Keratinocyte (primary cell): Measurements from ENCODE around the gene PLXND1. TPM values are rescaled to one million over a fixed set of nuclear protein-coding genes. Genes with fewer than 3 reads are reported as not detected.

Source experiments
- DNase-seq: peaks from one replicate; pipeline ENCODE4 v3.0.0-alpha.2; 2011; ENCODE audit warnings: low read depth, missing footprints, low spot score
- FAIRE-seq: peaks from 2 replicates; lab custom pipeline; 2011; peaks lifted over from hg19 to GRCh38; lab: Jason Lieb, UNC
- H2AFZ ChIP-seq: 2 replicates; pipeline ENCODE4 v1.6.0; 2012; ENCODE audit warnings: low read length, control low read depth, inconsistent platforms; ENCODE audit not compliant: control insufficient read depth
- H3K27ac ChIP-seq: 2 replicates; pipeline ENCODE4 v1.5.1; 2011; ENCODE audit warnings: low read length; ENCODE audit not compliant: control insufficient read depth, insufficient read depth
- H3K27me3 ChIP-seq: 3 replicates; pipeline ENCODE4 v1.6.0; 2011; ENCODE audit warnings: low read length; ENCODE audit not compliant: control insufficient read depth, insufficient read depth; ENCODE audit errors: extremely low read depth
- H3K36me3 ChIP-seq, 2 experiments: 2 replicates in 1 of 2; 3 replicates in 1 of 2; pipeline ENCODE4 v1.5.1; 2011; ENCODE audit warnings: low read length in 2 of 2, mild to moderate bottlenecking in 1 of 2; ENCODE audit not compliant: control insufficient read depth in 2 of 2, insufficient read depth in 2 of 2; ENCODE audit errors: extremely low read depth in 1 of 2
- H3K4me1 ChIP-seq: 3 replicates; pipeline ENCODE4 v1.5.1; 2011; ENCODE audit warnings: low read length; ENCODE audit not compliant: control insufficient read depth, insufficient read depth; ENCODE audit errors: extremely low read depth
- H3K4me2 ChIP-seq: 3 replicates; pipeline ENCODE4 v1.6.0; 2011; ENCODE audit warnings: low read depth, low read length; ENCODE audit not compliant: control insufficient read depth, insufficient read depth; ENCODE audit errors: extremely low read depth
- H3K4me3 ChIP-seq, 3 experiments: fragments of 200-600 bp in 1 of 3; sonication (generic) in 1 of 3; 2 replicates in 2 of 3; 3 replicates in 1 of 3; pipeline ENCODE4 v1.5.1; 2011 to 2016; ENCODE audit warnings: low read length in 3 of 3, mild to moderate bottlenecking in 3 of 3, control low read depth in 2 of 3, inconsistent platforms in 1 of 3, low read depth in 1 of 3, mixed read lengths in 1 of 3, mixed run types in 1 of 3, moderate library complexity in 1 of 3; ENCODE audit not compliant: control insufficient read depth in 2 of 3, insufficient read depth in 2 of 3; ENCODE audit errors: extremely low read depth in 1 of 3
- H3K79me2 ChIP-seq: 2 replicates; pipeline ENCODE4 v1.6.0; 2012; ENCODE audit warnings: low read length; ENCODE audit not compliant: control insufficient read depth, insufficient read depth
- H3K9ac ChIP-seq: 3 replicates; pipeline ENCODE4 v1.6.0; 2011; ENCODE audit warnings: low read length; ENCODE audit not compliant: control insufficient read depth, insufficient read depth; ENCODE audit errors: extremely low read depth
- H3K9me1 ChIP-seq: 3 replicates; pipeline ENCODE4 v1.6.0; 2011; ENCODE audit warnings: low read length; ENCODE audit not compliant: control insufficient read depth, insufficient read depth; ENCODE audit errors: extremely low read depth
- H3K9me3 ChIP-seq: 2 replicates; pipeline ENCODE4 v1.5.1; 2012; ENCODE audit warnings: low read depth, low read length; ENCODE audit not compliant: control insufficient read depth
- H4K20me1 ChIP-seq: 3 replicates; pipeline ENCODE4 v1.6.0; 2011; ENCODE audit warnings: low read length; ENCODE audit not compliant: control insufficient read depth, insufficient read depth; ENCODE audit errors: extremely low read depth
- EZH2 ChIP-seq: IDR thresholded peaks from one replicate; pipeline ENCODE4 v1.6.1; 2012; ENCODE audit warnings: inconsistent platforms, mild to moderate bottlenecking, low read length, moderate library complexity
- dilution Hi-C: fragments of 300-500 bp; cut with MboI; formaldehyde crosslinking; loops from one replicate; pipeline ENCODE4 v1.7.0; 2020; ENCODE audit warnings: low sequenced_read_pairs; ENCODE audit not compliant: extremely low pct_ligation_motif_present
- polyA plus RNA-seq, 5 experiments: library from polyadenylated mRNA; depleted of rRNA in 3 of 5; stranded (reverse) in 3 of 5; stranded (forward) in 1 of 5; unstranded in 1 of 5; fragments of >200 nt; gene quantifications; 1 replicate in 1 of 5; 2 replicates in 3 of 5; 3 replicates in 1 of 5; pipeline versions ENCODE4 v1.2.1 to v1.2.3, GENCODE V29; 2011 to 2012; ENCODE audit warnings: missing spikeins in 2 of 5, low read depth in 1 of 5, low replicate concordance in 1 of 5
- TF ChIP-seq, protein P1 (sequence below), 3 experiments: IDR thresholded peaks in 1 of 3; conservative IDR thresholded peaks in 1 of 3; optimal IDR thresholded peaks in 1 of 3; 2 replicates in 2 of 3; 3 replicates in 1 of 3; pipeline versions ENCODE3 to v1.5.1; 2011; ENCODE audit warnings: low read length in 3 of 3, mild to moderate bottlenecking in 3 of 3, moderate library complexity in 2 of 3, control low read depth in 1 of 3, inconsistent platforms in 1 of 3; ENCODE audit not compliant: insufficient read depth in 2 of 3; ENCODE audit errors: extremely low read depth in 1 of 3

PLXND1 gene
- polyA plus RNA-seq, 1 donor (not counting 4 experiments of a cell fraction or from before 2014, with no cell fraction given) = 0.09 TPM

DNA sequence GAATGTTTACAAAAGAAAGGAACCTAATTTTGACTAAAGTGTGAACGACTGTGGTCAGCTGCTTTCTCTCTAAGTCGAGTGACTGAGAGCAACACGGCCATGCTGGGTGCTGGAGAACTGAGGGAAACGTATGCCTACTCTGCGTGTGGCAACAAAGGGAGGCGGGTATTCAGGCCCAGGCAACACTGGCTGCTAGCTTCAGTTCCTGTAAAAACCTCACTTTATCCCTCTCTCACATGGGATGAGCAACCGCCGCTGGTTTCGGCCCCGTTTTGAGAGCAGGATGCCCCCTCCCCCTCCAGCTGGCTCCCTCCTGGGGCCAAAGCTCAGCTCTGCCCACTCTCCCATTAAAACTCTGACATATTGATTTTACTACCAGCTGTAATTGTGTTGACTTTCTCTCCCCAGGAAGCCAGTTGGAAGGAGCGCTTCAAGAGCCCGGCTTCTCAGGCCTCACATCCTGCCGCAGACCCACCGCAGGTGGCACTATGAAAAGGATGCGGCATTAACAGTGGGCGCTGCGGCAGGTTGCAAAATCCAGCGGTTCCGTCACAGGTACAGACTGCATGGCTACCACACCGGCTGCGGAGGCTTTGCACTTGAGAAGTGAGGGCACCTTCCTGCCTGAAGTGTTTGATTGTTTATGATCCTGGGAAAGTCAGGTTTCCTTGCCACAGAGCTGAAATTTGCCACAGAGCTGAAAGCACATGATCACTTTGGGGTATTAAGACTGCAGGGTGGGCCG lies 12.7 kb downstream of the PLXND1 start:
- no peaks in the 10 kb centered on the region for H3K9me1 ChIP-seq
- H3K27me3 ChIP-seq = no peaks in the 10 kb centered on the region
- dilution Hi-C loops = no loop called here
- TF ChIP-seq EZH2 = no peak
- no peak overlapping the region for H3K4me2 ChIP-seq
- H3K9me3 ChIP-seq = no peaks in the 10 kb centered on the region
- no peak overlapping the region for H3K4me3 ChIP-seq
- no peak overlapping the region for H3K27ac ChIP-seq
- H4K20me1 ChIP-seq = no peaks in the 10 kb centered on the region
- no peaks in the 10 kb centered on the region for H3K36me3 ChIP-seq
- H3K9ac ChIP-seq = no peak overlapping the region
- H3K79me2 ChIP-seq = no peaks in the 10 kb centered on the region
- no peak overlapping the region for H2AFZ ChIP-seq
- DNase-seq = no peak
- FAIRE-seq = no peak
- H3K4me1 ChIP-seq = no peaks in the 10 kb centered on the region

DNA sequence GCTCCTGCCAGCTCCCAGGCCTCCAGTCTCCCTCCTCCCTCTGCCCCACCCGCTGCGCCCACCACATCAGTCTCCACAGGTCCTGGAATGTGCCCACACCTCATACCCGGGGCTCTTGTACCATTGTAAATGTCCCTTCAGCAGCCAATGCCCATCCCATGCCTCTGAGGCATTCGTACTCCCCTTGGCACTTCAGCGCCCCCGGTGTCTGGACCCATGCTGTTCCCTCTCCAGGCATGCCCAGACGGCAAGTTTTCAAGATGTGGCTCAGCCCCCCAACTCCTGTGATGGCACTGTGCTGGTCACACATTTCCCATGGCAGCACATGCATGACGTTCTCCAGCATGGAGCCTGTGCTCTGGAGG lies 13.3 kb downstream of the PLXND1 start:
- no peak for DNase-seq
- H3K79me2 ChIP-seq = no peaks in the 10 kb centered on the region
- no peaks in the 10 kb centered on the region for H3K9me1 ChIP-seq
- no peaks in the 10 kb centered on the region for H3K27me3 ChIP-seq
- no peaks in the 10 kb centered on the region for H3K4me1 ChIP-seq
- TF ChIP-seq, protein P1, sequence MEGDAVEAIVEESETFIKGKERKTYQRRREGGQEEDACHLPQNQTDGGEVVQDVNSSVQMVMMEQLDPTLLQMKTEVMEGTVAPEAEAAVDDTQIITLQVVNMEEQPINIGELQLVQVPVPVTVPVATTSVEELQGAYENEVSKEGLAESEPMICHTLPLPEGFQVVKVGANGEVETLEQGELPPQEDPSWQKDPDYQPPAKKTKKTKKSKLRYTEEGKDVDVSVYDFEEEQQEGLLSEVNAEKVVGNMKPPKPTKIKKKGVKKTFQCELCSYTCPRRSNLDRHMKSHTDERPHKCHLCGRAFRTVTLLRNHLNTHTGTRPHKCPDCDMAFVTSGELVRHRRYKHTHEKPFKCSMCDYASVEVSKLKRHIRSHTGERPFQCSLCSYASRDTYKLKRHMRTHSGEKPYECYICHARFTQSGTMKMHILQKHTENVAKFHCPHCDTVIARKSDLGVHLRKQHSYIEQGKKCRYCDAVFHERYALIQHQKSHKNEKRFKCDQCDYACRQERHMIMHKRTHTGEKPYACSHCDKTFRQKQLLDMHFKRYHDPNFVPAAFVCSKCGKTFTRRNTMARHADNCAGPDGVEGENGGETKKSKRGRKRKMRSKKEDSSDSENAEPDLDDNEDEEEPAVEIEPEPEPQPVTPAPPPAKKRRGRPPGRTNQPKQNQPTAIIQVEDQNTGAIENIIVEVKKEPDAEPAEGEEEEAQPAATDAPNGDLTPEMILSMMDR (optimal IDR thresholded peaks at IDR 0.05 in 1 of 3, IDR thresholded peaks at IDR 0.05 in 1 of 3, conservative IDR thresholded peaks at IDR 0.05 in 1 of 3; ENCODE audit: extremely low read depth in 1 of 3, insufficient read depth in 2 of 3, low read length in 3 of 3) = peak in 1 of 3 experiments; percentile 11
- TF ChIP-seq EZH2 = no peak
- H3K27ac ChIP-seq = no peak overlapping the region
- no peak overlapping the region for H2AFZ ChIP-seq
- no peaks in the 10 kb centered on the region for H4K20me1 ChIP-seq
- no peak overlapping the region for H3K4me2 ChIP-seq
- dilution Hi-C loops = no loop called here
- H3K9me3 ChIP-seq = no peaks in the 10 kb centered on the region
- H3K9ac ChIP-seq = no peak overlapping the region
- no peak for FAIRE-seq
- H3K4me3 ChIP-seq = no peak overlapping the region
- H3K36me3 ChIP-seq = no peaks in the 10 kb centered on the region
